Muscle of arm (tissue), 12 donors: ENCODE measurements around the gene RFX2. TPM values are rescaled to one million over a fixed set of nuclear protein-coding genes. Genes with fewer than 3 reads are reported as not detected.
"Not testable (repeated sequence)": the region's sequence is repeated elsewhere in the genome, so short reads cannot be mapped to it uniquely, and the experiment has no call there.

ENCODE experiments used
- DNase-seq: peaks from one replicate; pipeline ENCODE4 v3.0.0-alpha.2; 2013
- polyA plus RNA-seq, 12 donors: library from polyadenylated mRNA; unstranded; fragments of 120-200 nt; gene quantifications; one replicate each; pipeline ENCODE4 v1.2.1, GENCODE V29; 2013; ENCODE audit not compliant: insufficient read length in 12 of 12

Gene RFX2
- polyA plus RNA-seq, 12 donors: 3.9 to 19.9 (median 6.9) TPM; not detected in 1

DNA sequence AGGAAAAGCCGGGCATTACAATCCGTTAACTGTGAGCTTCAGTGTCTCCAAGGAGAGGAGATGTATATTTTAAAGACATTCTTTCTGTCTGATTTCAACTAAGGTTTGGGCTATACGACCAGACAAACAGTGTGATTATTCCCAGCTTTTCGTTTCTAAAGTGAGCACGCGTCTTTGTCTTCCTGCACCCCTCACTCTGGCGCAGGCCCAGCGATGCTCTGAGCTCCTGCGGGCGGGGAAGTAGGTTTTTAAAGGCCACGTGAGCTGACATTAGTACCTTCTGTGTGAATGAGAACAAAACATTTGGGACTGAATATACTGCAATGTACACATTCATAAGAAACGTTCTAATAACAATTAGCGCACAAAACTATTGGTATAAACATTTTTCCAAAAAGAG lies 117.1 kb downstream of the RFX2 start:
- DNase-seq: no peak

DNA sequence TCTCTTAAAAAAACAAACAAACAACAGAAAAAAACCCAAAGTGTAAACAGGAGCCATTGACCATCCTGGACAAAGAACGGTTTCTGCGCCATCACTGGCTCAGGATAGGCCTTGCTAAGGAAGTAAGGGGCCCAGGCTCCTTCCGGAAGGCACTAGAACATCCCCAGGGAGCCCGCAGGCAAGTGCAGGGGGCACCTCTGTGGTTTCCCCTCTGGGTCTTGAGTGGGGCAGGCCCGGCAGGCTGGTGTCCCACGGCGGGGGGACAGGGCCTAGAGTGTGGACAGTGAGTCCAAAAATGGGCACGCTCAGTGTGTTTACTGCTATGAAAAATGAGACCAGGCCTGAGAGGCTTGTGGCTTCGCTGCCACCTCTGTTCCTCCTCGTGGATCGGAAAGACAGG lies 117.5 kb downstream of the RFX2 start:
- no peak for DNase-seq

GRCh38 chr19:5991244-5991838 lies 119.0 kb downstream of the RFX2 start:
- DNase-seq: no peak

- DNase-seq: no peak
Observed at GRCh38 chr19:5990289-5990797, 120.0 kb downstream of the RFX2 start.

DNA sequence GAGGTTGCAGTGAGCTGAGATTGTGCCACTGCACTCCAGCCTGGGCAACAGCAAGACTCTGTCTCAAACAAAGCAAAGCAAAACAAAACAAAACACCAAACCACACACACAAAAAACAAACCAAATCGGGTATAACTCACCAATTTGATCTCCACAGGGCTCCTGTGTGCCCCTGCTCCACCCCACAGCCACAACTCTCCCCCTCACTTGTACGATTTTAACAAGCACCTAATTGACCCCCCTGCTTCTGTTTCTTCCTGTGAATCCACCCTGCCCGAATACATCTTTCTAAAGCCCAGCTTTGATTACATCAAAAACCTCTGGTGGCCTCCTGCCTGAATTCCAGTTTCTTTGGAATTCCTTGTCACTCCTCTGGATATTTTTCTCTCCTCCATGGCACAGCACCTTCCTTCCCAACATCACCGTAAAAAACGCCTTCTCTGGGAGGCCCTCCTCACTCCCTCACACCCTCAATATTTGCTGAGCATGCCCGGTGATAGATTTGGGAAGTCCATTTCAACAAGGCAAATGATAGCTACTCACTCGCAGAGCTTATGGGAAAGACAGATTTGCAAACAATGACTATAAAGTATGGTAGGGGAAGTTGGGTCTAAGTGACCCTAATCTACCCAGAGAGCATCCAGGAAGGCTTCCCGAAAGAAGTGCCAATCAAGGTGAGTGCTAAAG lies 120.8 kb downstream of the RFX2 start:
- DNase-seq: no peak

DNA sequence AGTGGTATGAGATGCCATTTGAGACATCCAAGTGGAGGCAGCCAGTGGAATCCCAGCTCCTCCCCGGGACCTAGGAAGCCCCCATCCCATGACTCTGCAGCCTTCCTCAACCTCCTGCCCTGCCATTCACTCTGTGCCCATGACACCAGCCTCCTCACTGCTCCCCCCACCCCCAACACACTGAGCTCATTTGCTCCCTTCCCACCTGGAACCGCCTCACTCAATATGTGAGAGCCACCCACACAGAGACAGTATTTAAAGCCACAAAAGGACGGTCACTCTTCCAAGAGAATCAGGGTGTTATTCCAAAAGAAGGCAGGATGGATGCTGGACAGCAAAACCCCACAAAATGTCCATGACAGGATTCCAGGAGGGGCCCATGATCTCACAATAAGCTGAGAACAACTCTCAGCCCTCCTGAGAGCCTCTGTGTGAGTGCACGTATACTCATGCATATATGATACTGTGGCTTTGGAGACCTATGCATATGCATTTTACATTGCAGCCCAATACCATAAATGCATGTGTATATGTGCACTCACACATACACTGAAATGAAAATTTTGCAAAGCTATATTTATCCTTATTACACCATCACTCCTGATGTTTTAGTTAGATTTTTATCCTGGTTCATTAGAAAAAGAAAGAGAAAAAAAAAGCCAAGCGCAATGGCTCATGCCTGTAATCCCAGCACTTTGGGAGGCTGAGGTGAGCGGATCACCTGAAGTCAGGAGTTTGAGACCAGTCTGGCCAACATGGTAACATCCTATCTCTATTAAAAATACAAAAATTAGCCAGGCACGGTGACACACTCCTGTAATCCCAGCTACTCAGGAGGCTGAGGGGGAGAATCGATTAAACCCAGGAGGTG lies 121.5 kb downstream of the RFX2 start:
- DNase-seq: no peak

- peak; percentile 85 for DNase-seq
Observed at GRCh38 chr19:5987077-5987818, 123.1 kb downstream of the RFX2 start.

GRCh38 chr19:5985837-5986236 lies 124.5 kb downstream of the RFX2 start:
- not testable (repeated sequence) for DNase-seq

- DNase-seq: no peak
Observed at GRCh38 chr19:5985098-5985783, 125.1 kb downstream of the RFX2 start.

- no peak for DNase-seq
Observed at GRCh38 chr19:5984600-5984999, 125.7 kb downstream of the RFX2 start.

DNA sequence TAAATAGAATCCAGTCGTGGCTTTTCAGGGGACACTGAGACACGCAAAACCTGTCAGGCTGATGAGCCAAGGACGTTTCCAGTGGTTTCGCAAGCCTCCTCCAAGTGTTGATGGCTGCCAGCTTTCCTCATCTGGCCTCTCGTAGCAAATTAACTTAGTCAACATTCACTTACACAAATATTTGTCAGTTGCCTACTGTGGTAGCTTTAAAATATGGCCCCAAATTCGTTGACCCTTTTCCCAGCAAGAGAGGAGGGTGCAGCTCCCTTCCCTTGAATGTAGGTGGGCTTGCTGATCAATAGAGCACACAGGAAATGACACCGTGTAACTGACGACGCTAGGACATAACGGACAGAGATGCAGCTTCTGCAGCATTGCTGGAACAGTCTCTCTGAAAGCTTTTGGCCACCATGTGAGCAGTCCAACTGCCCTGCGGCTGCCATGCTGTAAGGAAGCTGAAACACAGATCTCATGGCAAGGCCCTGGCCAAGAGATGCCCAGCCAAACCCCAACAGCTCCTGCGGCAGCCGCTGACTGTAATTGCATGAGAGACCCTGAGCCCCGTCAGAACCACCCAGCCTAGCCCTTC lies 126.8 kb downstream of the RFX2 start:
- no peak for DNase-seq

GRCh38 chr19:5978606-5979552 lies 131.4 kb downstream of the RFX2 start:
- DNase-seq: no peak

DNA sequence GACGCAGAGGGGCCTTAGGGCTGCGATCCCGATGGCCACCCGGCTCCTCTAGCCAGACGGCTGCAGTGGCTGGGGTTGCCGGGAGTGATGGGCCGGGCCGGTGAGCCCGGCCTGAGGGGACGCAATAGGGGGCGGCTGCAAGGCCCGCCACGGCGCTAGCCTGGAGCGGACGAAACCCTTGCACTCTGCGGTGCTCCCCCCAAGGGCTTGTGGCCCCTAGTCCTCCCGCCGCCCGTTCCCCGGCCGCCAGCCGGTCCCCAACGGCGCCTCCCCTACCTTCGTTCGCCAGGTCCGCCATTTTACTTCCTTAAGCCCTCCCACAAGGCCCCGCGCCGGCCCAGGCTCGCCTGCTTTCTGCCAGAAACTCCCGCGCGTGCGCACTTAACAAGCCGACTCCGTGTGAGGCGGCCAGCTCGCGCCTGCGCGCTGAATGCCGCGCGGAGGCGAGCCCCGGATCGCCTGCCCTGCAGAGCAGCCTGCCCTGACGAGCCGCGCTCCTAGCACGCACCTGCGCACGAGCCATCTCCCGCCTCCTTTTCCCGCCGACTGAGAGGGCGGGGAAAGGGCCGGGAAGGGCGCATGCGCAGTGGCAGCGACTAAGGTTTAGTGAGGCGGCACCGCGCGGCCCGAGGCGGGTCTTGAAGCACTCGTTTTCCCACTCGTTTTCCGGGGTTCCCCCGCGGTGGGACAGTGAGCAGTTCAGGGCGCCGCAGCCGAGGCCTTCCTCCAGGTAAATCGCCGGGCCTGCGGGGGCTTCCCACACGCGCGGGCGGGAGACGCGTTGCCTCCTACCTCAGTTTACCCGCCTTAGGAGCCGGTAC lies 132.3 kb downstream of the RFX2 start, which contains the start of gene RANBP3:
Gene RANBP3 (minus strand): TSS at position 356 of the 821 bp plus-strand sequence. CDS start 58 bp downstream, at position 298.
- DNase-seq: peak; percentile 99

- DNase-seq: no peak
Observed at GRCh38 chr19:5977222-5977784, 133.0 kb downstream of the RFX2 start.

DNA sequence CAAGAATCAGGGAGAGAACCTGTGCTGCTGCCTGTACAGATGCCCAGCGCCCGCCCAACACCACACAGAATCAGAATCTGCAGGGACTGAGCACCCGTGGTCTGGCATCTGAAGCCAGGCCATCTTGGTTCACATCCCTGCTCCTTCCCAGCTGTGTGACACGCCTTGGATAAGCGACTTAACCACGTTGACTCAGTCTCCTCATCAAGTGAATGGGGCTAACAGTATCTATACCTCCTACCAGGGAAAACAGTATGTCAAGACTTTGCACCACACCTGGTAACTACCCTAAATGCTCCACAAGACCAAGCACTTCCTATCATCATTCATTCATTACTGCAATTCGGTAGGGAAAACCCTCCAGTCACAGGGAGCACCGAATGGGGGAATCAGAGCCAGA lies 133.5 kb downstream of the RFX2 start:
- no peak for DNase-seq

DNA sequence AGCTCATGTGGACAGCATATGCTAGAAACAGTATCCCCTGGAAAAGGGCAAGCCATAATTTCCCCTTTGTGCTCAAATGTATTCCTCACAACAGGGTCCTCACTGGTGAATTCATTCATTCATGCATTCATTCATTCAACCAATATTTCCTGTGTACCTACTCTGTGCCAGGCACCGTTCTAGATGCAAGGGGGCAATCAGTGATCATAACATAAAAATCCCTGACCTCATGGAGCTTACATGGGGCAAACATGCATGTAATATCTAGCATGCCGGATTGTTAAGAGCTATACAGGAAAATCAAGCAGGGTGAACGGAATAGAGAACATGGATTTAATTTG lies 134.9 kb downstream of the RFX2 start:
- DNase-seq: no peak

GRCh38 chr19:5974721-5975387 lies 135.4 kb downstream of the RFX2 start:
- DNase-seq: no peak
